Measurements from ENCODE around the gene MMS22L. TPM values are rescaled to one million over a fixed set of nuclear protein-coding genes. Genes with fewer than 3 reads are reported as not detected.

MMS22L gene
- total and polyA plus RNA-seq, 12 donors: 0.52 to 5.1 (median 2.0) TPM

DNA sequence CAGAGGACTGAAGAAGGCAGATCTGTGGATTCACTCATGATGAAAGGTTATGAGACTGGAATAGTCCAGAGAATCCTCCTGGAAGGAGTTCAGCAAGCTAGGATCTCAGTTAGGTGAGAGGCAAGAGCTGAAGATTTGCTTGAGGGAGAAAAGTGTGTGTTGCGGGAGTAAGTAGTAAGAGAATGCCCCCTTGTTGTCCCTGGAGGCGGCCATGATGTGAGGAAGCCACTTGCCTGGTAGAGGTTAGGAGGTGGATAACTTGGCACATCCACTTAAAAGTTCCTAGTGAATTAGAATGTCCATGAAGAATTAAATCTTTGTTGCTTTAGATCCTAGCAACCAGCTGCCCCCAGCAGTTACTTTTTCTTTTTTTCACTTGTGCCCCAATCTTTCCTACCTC is 162.5 kb downstream of the MMS22L start:
- ATAC-seq: no peak
- H3K27me3 ChIP-seq: no peaks in the 10 kb centered on the region
- 96 to 97% methylated on average over 2 of the region's 2 CpGs for WGBS, 2 donors

GRCh38 chr6:97114645-97115044 is 168.4 kb downstream of the MMS22L start:
- TF ChIP-seq, protein P1, sequence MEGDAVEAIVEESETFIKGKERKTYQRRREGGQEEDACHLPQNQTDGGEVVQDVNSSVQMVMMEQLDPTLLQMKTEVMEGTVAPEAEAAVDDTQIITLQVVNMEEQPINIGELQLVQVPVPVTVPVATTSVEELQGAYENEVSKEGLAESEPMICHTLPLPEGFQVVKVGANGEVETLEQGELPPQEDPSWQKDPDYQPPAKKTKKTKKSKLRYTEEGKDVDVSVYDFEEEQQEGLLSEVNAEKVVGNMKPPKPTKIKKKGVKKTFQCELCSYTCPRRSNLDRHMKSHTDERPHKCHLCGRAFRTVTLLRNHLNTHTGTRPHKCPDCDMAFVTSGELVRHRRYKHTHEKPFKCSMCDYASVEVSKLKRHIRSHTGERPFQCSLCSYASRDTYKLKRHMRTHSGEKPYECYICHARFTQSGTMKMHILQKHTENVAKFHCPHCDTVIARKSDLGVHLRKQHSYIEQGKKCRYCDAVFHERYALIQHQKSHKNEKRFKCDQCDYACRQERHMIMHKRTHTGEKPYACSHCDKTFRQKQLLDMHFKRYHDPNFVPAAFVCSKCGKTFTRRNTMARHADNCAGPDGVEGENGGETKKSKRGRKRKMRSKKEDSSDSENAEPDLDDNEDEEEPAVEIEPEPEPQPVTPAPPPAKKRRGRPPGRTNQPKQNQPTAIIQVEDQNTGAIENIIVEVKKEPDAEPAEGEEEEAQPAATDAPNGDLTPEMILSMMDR (IDR thresholded peaks at IDR 0.05): no peak
- H3K4me3 ChIP-seq: no peak overlapping the region
- DNase-seq (no peak), ATAC-seq (no peak)
- H3K27me3 ChIP-seq: no peaks in the 10 kb centered on the region
- intact Hi-C loops (cut with DNase I): no loop called here
- no peaks in the 10 kb centered on the region for H3K36me3 ChIP-seq
- peaks cover 0 to 16% (median 0%) of the 10 kb centered on the region in 11 donors for H3K9me3 ChIP-seq
- H3K4me1 ChIP-seq: no peaks in the 10 kb centered on the region
- H3K27ac ChIP-seq: no peak overlapping the region

More for the DNA sequence above, 162.5 kb downstream of the MMS22L start:
- peaks cover 0 to 8% (median 0%) of the 10 kb centered on the region in 11 donors for H3K9me3 ChIP-seq
- no peak overlapping the region for H3K27ac ChIP-seq
- no peaks in the 10 kb centered on the region for H3K4me1 ChIP-seq
- DNase-seq: no peak
- H3K36me3 ChIP-seq: no peaks in the 10 kb centered on the region
- no peak overlapping the region for H3K4me3 ChIP-seq
- intact Hi-C loops (cut with DNase I): no loop called here
- TF ChIP-seq, protein P1 (IDR thresholded peaks at IDR 0.05): no peak

DNA sequence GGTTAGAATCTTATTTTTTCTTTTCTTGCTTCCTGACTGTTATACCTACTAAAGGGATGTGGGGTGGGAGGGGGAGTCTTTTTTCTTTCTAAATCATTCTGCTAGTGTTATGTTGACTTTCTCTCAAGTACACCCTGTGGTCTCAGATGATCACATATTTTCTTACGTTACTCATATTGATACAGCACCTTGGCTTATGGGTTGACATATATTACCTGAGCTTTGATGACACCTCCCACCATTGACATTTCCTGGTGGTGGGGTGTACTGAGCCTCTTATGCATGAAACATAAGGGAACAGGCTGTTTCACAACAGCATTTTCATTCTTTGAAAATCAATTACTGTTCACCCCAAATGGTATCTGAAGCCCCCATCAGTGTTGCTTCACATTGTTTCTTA is 169.8 kb downstream of the MMS22L start:
- ATAC-seq (no peak), DNase-seq (no peak)
- no peak overlapping the region for H3K4me3 ChIP-seq
- H3K36me3 ChIP-seq: no peaks in the 10 kb centered on the region
- WGBS, 2 donors: 83 to 96% methylated on average over 1 of the region's 1 CpG
- H3K4me1 ChIP-seq: no peaks in the 10 kb centered on the region
- peaks cover 0 to 16% (median 0%) of the 10 kb centered on the region in 11 donors for H3K9me3 ChIP-seq
- intact Hi-C loops (cut with DNase I): no loop called here
- no peak overlapping the region for H3K27ac ChIP-seq
- TF ChIP-seq, protein P1 (IDR thresholded peaks at IDR 0.05): no peak
- H3K27me3 ChIP-seq: no peaks in the 10 kb centered on the region

DNA sequence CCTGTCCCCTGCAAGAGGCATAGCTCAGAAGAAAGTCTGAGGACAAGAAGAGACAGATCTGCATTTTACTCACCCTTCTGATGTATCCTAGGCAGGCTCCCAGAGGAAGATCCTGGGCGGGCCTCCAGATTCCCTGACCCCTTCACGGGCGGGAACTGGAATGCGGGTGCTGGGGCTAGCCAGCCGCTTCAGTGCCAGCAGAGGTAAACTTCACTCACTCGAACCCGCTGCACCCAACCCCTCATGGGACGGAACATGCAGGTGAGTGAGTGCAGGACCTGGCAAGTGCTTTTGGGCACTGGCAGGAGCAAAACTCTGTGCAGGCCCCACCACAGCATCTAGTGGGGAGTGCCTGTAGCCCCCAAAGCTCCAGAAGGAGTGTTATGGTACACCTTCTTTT is 171.8 kb downstream of the MMS22L start:
- Histone ChIP-seq H3K36me3 (no peaks in the 10 kb centered on the region), H3K9me3 (peaks cover 0 to 16% (median 0%) of the 10 kb centered on the region in 11 donors), H3K27me3 (no peaks in the 10 kb centered on the region), H3K4me3 (no peak overlapping the region), H3K4me1 (no peaks in the 10 kb centered on the region), H3K27ac (no peak overlapping the region)
- 89 to 91% methylated on average over 8 of the region's 8 CpGs for WGBS, 2 donors
- ATAC-seq (no peak), DNase-seq (no peak)
- intact Hi-C loops (cut with DNase I): no loop called here
- TF ChIP-seq, protein P1 (IDR thresholded peaks at IDR 0.05): no peak
